OCI-LY7 (cell line): ENCODE measurements around the gene RAB3IP. TPM values are rescaled to one million over a fixed set of nuclear protein-coding genes. Genes with fewer than 3 reads are reported as not detected.

ENCODE experiments used
- BruUV-seq: library from RNA; stranded (reverse); fragments of 400-500 nt; replicated peaks from 2 replicates; lab custom pipeline; 2021; lab: Mats Ljungman, UMichigan
- CTCF ChIA-PET: fragments of 300-600 bp; sonication (Branson Sonifier 250); formaldehyde crosslinking; loops from one replicate; lab custom pipeline; 2022; ENCODE audit warnings: antibody characterized with exemption; ENCODE audit not compliant: unreplicated experiment; lab: Charles Lee
- POLR2A ChIA-PET: fragments of 300-600 bp; sonication (Branson Sonifier 250); formaldehyde crosslinking; loops from one replicate; lab custom pipeline; 2022; ENCODE audit warnings: antibody characterized with exemption; lab: Charles Lee
- DNase-seq: peaks from one replicate; pipeline ENCODE4 v3.0.0-alpha.2; 2015; ENCODE audit warnings: low spot score
- H2AFZ ChIP-seq: fragments of 200-600 bp; sonication (generic), shearing (Covaris generic); 2 replicates; pipeline ENCODE4 v1.6.1; 2014; ENCODE audit warnings: mild to moderate bottlenecking, antibody characterized with exemption, low read length, moderate library complexity
- H3K27ac ChIP-seq: fragments of 200-600 bp; sonication (generic); 2 replicates; pipeline ENCODE4 v1.5.1; 2014; ENCODE audit warnings: mixed run types, low read depth, mild to moderate bottlenecking, moderate library complexity, low read length, inconsistent platforms; ENCODE audit not compliant: poor library complexity, severe bottlenecking
- H3K36me3 ChIP-seq: fragments of 200-600 bp; sonication (generic); 2 replicates; pipeline ENCODE4 v1.6.1; 2014; ENCODE audit warnings: mild to moderate bottlenecking, antibody characterized with exemption, low read length, moderate library complexity, mixed read lengths; ENCODE audit not compliant: insufficient read depth
- H3K4me1 ChIP-seq: fragments of 200-600 bp; sonication (generic); 2 replicates; pipeline ENCODE4 v1.5.1; 2014; ENCODE audit warnings: mild to moderate bottlenecking, low read length; ENCODE audit not compliant: insufficient read depth, poor library complexity, severe bottlenecking
- H3K4me2 ChIP-seq: fragments of 200-600 bp; sonication (generic); 2 replicates; pipeline ENCODE4 v1.6.1; 2014; ENCODE audit warnings: mild to moderate bottlenecking, low read length
- H3K4me3 ChIP-seq: fragments of 200-600 bp; sonication (generic); 2 replicates; pipeline ENCODE4 v1.5.1; 2014; ENCODE audit warnings: mild to moderate bottlenecking, low read depth, low read length; ENCODE audit not compliant: poor library complexity, severe bottlenecking
- H3K79me2 ChIP-seq: fragments of 200-600 bp; sonication (generic); 2 replicates; pipeline ENCODE4 v1.6.1; 2016; ENCODE audit warnings: low read depth, mild to moderate bottlenecking, low read length, moderate library complexity, mixed read lengths; ENCODE audit not compliant: insufficient read depth
- H3K9me2 ChIP-seq: fragments of 200-600 bp; sonication (generic); 2 replicates; pipeline ENCODE4 v1.6.1; 2016; ENCODE audit warnings: mild to moderate bottlenecking, low read length, mixed read lengths; ENCODE audit not compliant: insufficient read depth
- H3K9me3 ChIP-seq: fragments of 200-600 bp; sonication (generic); 2 replicates; pipeline ENCODE4 v1.6.1; 2014; ENCODE audit warnings: mild to moderate bottlenecking, mixed run types, low read length, mixed read lengths
- H4K20me1 ChIP-seq: fragments of 200-600 bp; sonication (generic); 2 replicates; pipeline ENCODE4 v1.6.1; 2014; ENCODE audit warnings: mild to moderate bottlenecking, antibody characterized with exemption, low read length, moderate library complexity, mixed read lengths; ENCODE audit not compliant: insufficient read depth
- CTCF ChIP-seq: fragments of 200-600 bp; sonication (generic); conservative IDR thresholded peaks from 2 replicates; pipeline ENCODE4 v1.5.1; 2014; ENCODE audit warnings: mild to moderate bottlenecking, antibody characterized with exemption, low read length, moderate library complexity, mixed read lengths
- EZH2phosphoT487 ChIP-seq: fragments of 200-600 bp; sonication (generic); IDR thresholded peaks from 2 replicates; pipeline ENCODE4 v1.6.1; 2018; ENCODE audit warnings: low read depth, borderline replicate concordance, mild to moderate bottlenecking, mixed run types, antibody characterized with exemption, low read length, moderate library complexity, mixed read lengths
- intact Hi-C: fragments of 100-400 bp; cut with micrococcal nuclease; formaldehyde crosslinking; loops from one replicate; pipeline ENCODE4 v1.10.0; 2022; ENCODE audit not compliant: unreplicated experiment
- total RNA-seq, 2 experiments: library from RNA; depleted of rRNA in 1 of 2; stranded (reverse); fragments of >200 nt in 1 of 2; shearing (Covaris generic) in 1 of 2; gene quantifications; 2 replicates each; pipeline ENCODE4 v1.2.3, GENCODE V29; 2014 to 2022

The RAB3IP gene
- total RNA-seq, 2 experiments from 2014 or later, result 49.0 to 60.6 TPM

DNA sequence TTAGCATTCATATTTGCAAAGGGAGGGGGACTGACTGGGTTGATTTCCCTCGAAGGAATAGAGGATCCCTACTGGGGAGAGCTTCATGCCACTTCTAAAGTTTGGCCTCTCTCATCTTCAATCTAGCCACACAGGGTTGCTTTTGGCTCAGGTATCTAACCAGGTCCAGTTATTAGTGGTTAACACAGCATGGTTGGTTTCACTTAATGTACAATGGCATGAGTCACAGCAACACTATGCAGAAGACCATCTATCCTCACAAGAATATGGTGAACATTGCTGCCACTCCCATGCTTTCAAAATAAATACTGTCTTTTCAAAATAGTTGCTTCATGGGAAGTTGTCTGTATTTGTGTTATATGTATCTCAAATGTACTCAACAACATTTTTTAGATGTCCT is 6.6 kb upstream of the RAB3IP start:
- Histone ChIP-seq H3K4me2 (no peak overlapping the region), H3K79me2 (no peaks in the 10 kb centered on the region), H3K9me3 (no peaks in the 10 kb centered on the region), H3K27ac (no peak overlapping the region), H3K9me2 (no peaks in the 10 kb centered on the region), H2AFZ (no peak overlapping the region), H3K36me3 (no peaks in the 10 kb centered on the region), H3K4me3 (no peak overlapping the region), H4K20me1 (no peaks in the 10 kb centered on the region), H3K4me1 (no peaks in the 10 kb centered on the region)
- intact Hi-C loops, result no loop called here
- no TSS peak for BruUV-seq
- no peak for DNase-seq
- TF ChIP-seq CTCF (no peak), EZH2phosphoT487 (no peak)
- CTCF ChIA-PET, result no interaction called here
- POLR2A ChIA-PET, result no interaction called here

- Histone ChIP-seq H3K4me1 (peaks cover 7% of the 10 kb centered on the region), H3K9me2 (no peaks in the 10 kb centered on the region), H3K36me3 (no peaks in the 10 kb centered on the region), H2AFZ (no peak overlapping the region), H3K9me3 (no peaks in the 10 kb centered on the region), H3K79me2 (no peaks in the 10 kb centered on the region), H3K4me3 (no peak overlapping the region), H3K4me2 (no peak overlapping the region), H4K20me1 (no peaks in the 10 kb centered on the region), H3K27ac (no peak overlapping the region)
- ChIA-PET CTCF (no interaction called here), POLR2A (interaction anchor here (1.5 kb wide), 1 partner anchor 32 kb away, joined by 5 read pairs; no protein-coding TSS in a partner anchor)
- no TSS peak for BruUV-seq
- DNase-seq, result no peak
- TF ChIP-seq CTCF (no peak), EZH2phosphoT487 (no peak)
- intact Hi-C loops, result no loop called here
Observed at GRCh38 chr12:69733638-69734037, 5.0 kb upstream of the RAB3IP start.
